ENCODE measurements around the gene PDE8A. TPM values are rescaled to one million over a fixed set of nuclear protein-coding genes. Genes with fewer than 3 reads are reported as not detected.

PDE8A gene
- total and polyA plus RNA-seq, 2 donors (not counting 1 experiment from before 2014, with no cell fraction given), result 17.4 to 51.1 TPM

- Histone ChIP-seq H3K27ac (ENCODE audit: low read length in 2 of 2) (no peak overlapping the region), H4K20me1 (ENCODE audit: control insufficient read depth, insufficient read depth, low read length, poor library complexity, severe bottlenecking) (no peaks in the 10 kb centered on the region), H3K9me3 (ENCODE audit: control extremely low read depth in 1 of 3, control insufficient read depth in 2 of 3, insufficient read depth in 1 of 3, low read length in 2 of 3) (peaks cover 0 to 5% (median 4%) of the 10 kb centered on the region in 3 donors), H3K4me3 (ENCODE audit: control extremely low read depth in 1 of 5, extremely low read depth in 1 of 5, insufficient read depth in 1 of 5, low read depth in 2 of 5, low read length in 4 of 5) (no peak overlapping the region), H3K4me2 (replicated peaks; ENCODE audit: low read depth, low read length, poor library complexity, severe bottlenecking) (no peak overlapping the region), H3K27me3 (replicated peaks in 1 of 4; ENCODE audit: control extremely low read depth in 1 of 4, control insufficient read depth in 3 of 4, insufficient read depth in 4 of 4, low read length in 3 of 4) (peaks cover 0 to 5% (median 0%) of the 10 kb centered on the region in 4 experiments), H3K79me2 (ENCODE audit: control insufficient read depth, insufficient read depth, low read length) (no peaks in the 10 kb centered on the region), H3K9ac (ENCODE audit: low read length) (no peak overlapping the region), H2AFZ (ENCODE audit: insufficient read depth, low read depth, low read length, poor library complexity, severe bottlenecking) (no peak overlapping the region), H3K36me3 (replicated peaks in 1 of 2; ENCODE audit: control extremely low read depth in 1 of 2, control insufficient read depth in 1 of 2, extremely low read depth in 1 of 2, insufficient read depth in 2 of 2, low read length in 1 of 2) (no peaks in the 10 kb centered on the region), H3K4me1 (ENCODE audit: control insufficient read depth in 2 of 2, insufficient read depth in 2 of 2, low read length in 2 of 2) (no peaks in the 10 kb centered on the region)
- H3K9me3 Mint-ChIP-seq (ENCODE audit: insufficient read depth), result no peaks in the 10 kb centered on the region
- no peaks in the 10 kb centered on the region for H3K4me1 Mint-ChIP-seq
- no peak for ATAC-seq (ENCODE audit: low read depth)
- no peak overlapping the region for H3K4me3 Mint-ChIP-seq
- intact Hi-C loops (cut with micrococcal nuclease), result no loop called here
- CTCF ChIA-PET, result no interaction called here
- POLR2A ChIA-PET, result no interaction called here
- 87% methylated on average over 3 of the region's 3 CpGs for whole genome bisulfite sequencing (ENCODE audit: insufficient coverage)
- TF ChIP-seq EZH2 (IDR thresholded peaks at IDR 0.05; ENCODE audit: borderline replicate concordance, insufficient read depth, low read depth, low read length, poor library complexity, severe bottlenecking), result no peak
- TF ChIP-seq, protein P1, sequence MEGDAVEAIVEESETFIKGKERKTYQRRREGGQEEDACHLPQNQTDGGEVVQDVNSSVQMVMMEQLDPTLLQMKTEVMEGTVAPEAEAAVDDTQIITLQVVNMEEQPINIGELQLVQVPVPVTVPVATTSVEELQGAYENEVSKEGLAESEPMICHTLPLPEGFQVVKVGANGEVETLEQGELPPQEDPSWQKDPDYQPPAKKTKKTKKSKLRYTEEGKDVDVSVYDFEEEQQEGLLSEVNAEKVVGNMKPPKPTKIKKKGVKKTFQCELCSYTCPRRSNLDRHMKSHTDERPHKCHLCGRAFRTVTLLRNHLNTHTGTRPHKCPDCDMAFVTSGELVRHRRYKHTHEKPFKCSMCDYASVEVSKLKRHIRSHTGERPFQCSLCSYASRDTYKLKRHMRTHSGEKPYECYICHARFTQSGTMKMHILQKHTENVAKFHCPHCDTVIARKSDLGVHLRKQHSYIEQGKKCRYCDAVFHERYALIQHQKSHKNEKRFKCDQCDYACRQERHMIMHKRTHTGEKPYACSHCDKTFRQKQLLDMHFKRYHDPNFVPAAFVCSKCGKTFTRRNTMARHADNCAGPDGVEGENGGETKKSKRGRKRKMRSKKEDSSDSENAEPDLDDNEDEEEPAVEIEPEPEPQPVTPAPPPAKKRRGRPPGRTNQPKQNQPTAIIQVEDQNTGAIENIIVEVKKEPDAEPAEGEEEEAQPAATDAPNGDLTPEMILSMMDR (IDR thresholded peaks at IDR 0.05), result no peak
- no peak overlapping the region for H3K27ac Mint-ChIP-seq
- peaks cover 19% of the 10 kb centered on the region for H3K27me3 Mint-ChIP-seq
- DNase-seq, result no peak
These were observed 13.4 kb upstream of the PDE8A start for GRCh38 chr15:84968301-84968700.

- H3K27me3 Mint-ChIP-seq, result peaks cover 16% of the 10 kb centered on the region
- TF ChIP-seq, protein P1 (IDR thresholded peaks at IDR 0.05), result no peak
- no peak for TF ChIP-seq EZH2 (IDR thresholded peaks at IDR 0.05; ENCODE audit: borderline replicate concordance, insufficient read depth, low read depth, low read length, poor library complexity, severe bottlenecking)
- no peak overlapping the region for H3K27ac ChIP-seq (ENCODE audit: low read length in 2 of 2)
- no peak for DNase-seq
- no peak overlapping the region for H3K4me2 ChIP-seq (replicated peaks; ENCODE audit: low read depth, low read length, poor library complexity, severe bottlenecking)
- H3K4me1 ChIP-seq (ENCODE audit: control insufficient read depth in 2 of 2, insufficient read depth in 2 of 2, low read length in 2 of 2), result no peaks in the 10 kb centered on the region
- H3K36me3 ChIP-seq (replicated peaks in 1 of 2; ENCODE audit: control extremely low read depth in 1 of 2, control insufficient read depth in 1 of 2, extremely low read depth in 1 of 2, insufficient read depth in 2 of 2, low read length in 1 of 2), result no peaks in the 10 kb centered on the region
- no peaks in the 10 kb centered on the region for H3K4me1 Mint-ChIP-seq
- ATAC-seq (ENCODE audit: low read depth), result no peak
- no peak overlapping the region for H3K27ac Mint-ChIP-seq
- no peak overlapping the region for H3K4me3 Mint-ChIP-seq
- CTCF ChIA-PET, result interaction anchor here (1.1 kb wide), 1 partner anchor 14 kb away, joined by 3 read pairs; no protein-coding TSS in a partner anchor
- no peaks in the 10 kb centered on the region for H4K20me1 ChIP-seq (ENCODE audit: control insufficient read depth, insufficient read depth, low read length, poor library complexity, severe bottlenecking)
- H3K9me3 ChIP-seq (ENCODE audit: control extremely low read depth in 1 of 3, control insufficient read depth in 2 of 3, insufficient read depth in 1 of 3, low read length in 2 of 3), result peaks cover 0 to 5% (median 4%) of the 10 kb centered on the region in 3 donors
- intact Hi-C loops (cut with micrococcal nuclease), result no loop called here
- no peak overlapping the region for H3K9ac ChIP-seq (ENCODE audit: low read length)
- H3K79me2 ChIP-seq (ENCODE audit: control insufficient read depth, insufficient read depth, low read length), result no peaks in the 10 kb centered on the region
- H3K9me3 Mint-ChIP-seq (ENCODE audit: insufficient read depth), result no peaks in the 10 kb centered on the region
- whole genome bisulfite sequencing (ENCODE audit: insufficient coverage), result 82% methylated on average over 6 of the region's 6 CpGs
- no peak overlapping the region for H2AFZ ChIP-seq (ENCODE audit: insufficient read depth, low read depth, low read length, poor library complexity, severe bottlenecking)
- POLR2A ChIA-PET, result no interaction called here
- H3K4me3 ChIP-seq (ENCODE audit: control extremely low read depth in 1 of 5, extremely low read depth in 1 of 5, insufficient read depth in 1 of 5, low read depth in 2 of 5, low read length in 4 of 5), result no peak overlapping the region
- H3K27me3 ChIP-seq (replicated peaks in 1 of 4; ENCODE audit: control extremely low read depth in 1 of 4, control insufficient read depth in 3 of 4, insufficient read depth in 4 of 4, low read length in 3 of 4), result no peaks in the 10 kb centered on the region
These were observed 12.4 kb upstream of the PDE8A start for GRCh38 chr15:84969257-84969656.

All from B cell (primary cell).